Measurements from ENCODE around the gene MARCHF10. TPM values are rescaled to one million over a fixed set of nuclear protein-coding genes. Genes with fewer than 3 reads are reported as not detected.

Gene MARCHF10
- total and polyA plus RNA-seq, 2 donors (not counting 1 experiment from before 2014, with no cell fraction given) = 0.17 TPM; not detected in 1

DNA sequence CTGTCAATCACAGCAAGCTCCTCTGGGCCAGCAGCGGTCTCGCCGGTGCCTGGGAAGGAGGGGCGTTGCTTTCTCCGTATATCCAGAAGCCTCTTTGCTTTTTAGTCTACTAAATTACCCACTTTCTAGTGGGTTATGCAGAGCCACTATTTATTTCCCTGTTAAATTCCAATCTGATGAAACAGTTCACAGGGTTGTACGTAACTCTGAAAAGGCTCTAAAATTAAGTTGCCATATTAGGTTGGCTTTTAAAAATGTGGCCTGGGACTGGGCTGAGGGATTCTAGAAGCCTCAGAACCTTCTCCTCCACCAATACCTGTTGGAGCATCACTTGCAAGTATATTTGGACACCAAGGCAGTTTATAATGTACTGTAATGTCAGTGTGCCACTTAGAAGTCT lies 27.2 kb downstream of the MARCHF10 start:
- H3K4me1 ChIP-seq (ENCODE audit: control insufficient read depth, extremely low read depth, insufficient read depth, low read length) = peaks cover 5% of the 10 kb centered on the region
- no peak overlapping the region for H3K27ac ChIP-seq (ENCODE audit: insufficient read depth, low read length)
- no peaks in the 10 kb centered on the region for H3K36me3 ChIP-seq (ENCODE audit: control insufficient read depth, insufficient read depth, low read length)
- TF ChIP-seq EZH2 (IDR thresholded peaks at IDR 0.05; ENCODE audit: low read length, missing control alignments) = no peak
- TF ChIP-seq, protein P1, sequence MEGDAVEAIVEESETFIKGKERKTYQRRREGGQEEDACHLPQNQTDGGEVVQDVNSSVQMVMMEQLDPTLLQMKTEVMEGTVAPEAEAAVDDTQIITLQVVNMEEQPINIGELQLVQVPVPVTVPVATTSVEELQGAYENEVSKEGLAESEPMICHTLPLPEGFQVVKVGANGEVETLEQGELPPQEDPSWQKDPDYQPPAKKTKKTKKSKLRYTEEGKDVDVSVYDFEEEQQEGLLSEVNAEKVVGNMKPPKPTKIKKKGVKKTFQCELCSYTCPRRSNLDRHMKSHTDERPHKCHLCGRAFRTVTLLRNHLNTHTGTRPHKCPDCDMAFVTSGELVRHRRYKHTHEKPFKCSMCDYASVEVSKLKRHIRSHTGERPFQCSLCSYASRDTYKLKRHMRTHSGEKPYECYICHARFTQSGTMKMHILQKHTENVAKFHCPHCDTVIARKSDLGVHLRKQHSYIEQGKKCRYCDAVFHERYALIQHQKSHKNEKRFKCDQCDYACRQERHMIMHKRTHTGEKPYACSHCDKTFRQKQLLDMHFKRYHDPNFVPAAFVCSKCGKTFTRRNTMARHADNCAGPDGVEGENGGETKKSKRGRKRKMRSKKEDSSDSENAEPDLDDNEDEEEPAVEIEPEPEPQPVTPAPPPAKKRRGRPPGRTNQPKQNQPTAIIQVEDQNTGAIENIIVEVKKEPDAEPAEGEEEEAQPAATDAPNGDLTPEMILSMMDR (conservative IDR thresholded peaks at IDR 0.05 in 1 of 2, IDR thresholded peaks at IDR 0.05 in 1 of 2; ENCODE audit: low read depth in 1 of 2, low read length in 2 of 2) = no peak
- H2AFZ ChIP-seq (ENCODE audit: low read length) = no peak overlapping the region
- H3K4me3 ChIP-seq (replicated peaks in 1 of 4; ENCODE audit: control extremely low read depth in 1 of 4, insufficient read depth in 1 of 4, low read depth in 3 of 4, low read length in 4 of 4) = no peak overlapping the region
- no peaks in the 10 kb centered on the region for H3K9me3 ChIP-seq (ENCODE audit: control insufficient read depth, insufficient read depth, low read depth, low read length)
- peak; percentile 70 to 80 for DNase-seq (ENCODE audit: low read depth in 2 of 2)
- no peaks in the 10 kb centered on the region for H3K27me3 ChIP-seq (ENCODE audit: control insufficient read depth, insufficient read depth, low read length)
- no peaks in the 10 kb centered on the region for H4K20me1 ChIP-seq (ENCODE audit: control insufficient read depth, extremely low read depth, insufficient read depth, low read length)
- H3K4me2 ChIP-seq (ENCODE audit: extremely low read depth, insufficient read depth, low read length) = no peak overlapping the region
- H3K79me2 ChIP-seq (ENCODE audit: control insufficient read depth, insufficient read depth, low read length) = no peaks in the 10 kb centered on the region
- no peak overlapping the region for H3K9ac ChIP-seq (ENCODE audit: insufficient read depth, low read length)

DNA sequence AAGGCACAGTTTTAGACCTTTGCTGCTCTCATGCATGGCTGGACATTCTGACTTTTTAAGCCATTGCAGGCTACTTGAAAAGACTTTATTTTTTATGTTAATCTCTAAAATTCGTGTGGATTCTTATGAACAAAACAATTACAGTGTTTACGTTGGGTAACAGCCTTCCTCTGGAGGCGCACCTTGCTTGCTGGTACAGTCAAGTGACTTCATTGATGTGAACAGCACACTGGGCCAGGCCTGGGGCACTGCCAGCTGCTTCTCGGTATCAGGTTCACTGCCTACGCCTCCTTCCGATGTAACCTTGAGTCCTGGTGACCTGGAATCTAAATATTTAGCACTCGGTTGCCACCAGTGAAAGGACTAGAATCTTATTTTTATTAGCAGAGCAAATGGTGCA lies 27.8 kb downstream of the MARCHF10 start:
- H3K79me2 ChIP-seq (ENCODE audit: control insufficient read depth, insufficient read depth, low read length) = no peaks in the 10 kb centered on the region
- TF ChIP-seq EZH2 (IDR thresholded peaks at IDR 0.05; ENCODE audit: low read length, missing control alignments) = no peak
- TF ChIP-seq, protein P1 (conservative IDR thresholded peaks at IDR 0.05 in 1 of 2, IDR thresholded peaks at IDR 0.05 in 1 of 2; ENCODE audit: low read depth in 1 of 2, low read length in 2 of 2) = no peak
- H3K4me3 ChIP-seq (replicated peaks in 1 of 4; ENCODE audit: control extremely low read depth in 1 of 4, insufficient read depth in 1 of 4, low read depth in 3 of 4, low read length in 4 of 4) = no peak overlapping the region
- H3K4me1 ChIP-seq (ENCODE audit: control insufficient read depth, extremely low read depth, insufficient read depth, low read length) = peaks cover 5% of the 10 kb centered on the region
- no peak overlapping the region for H3K27ac ChIP-seq (ENCODE audit: insufficient read depth, low read length)
- H3K9me3 ChIP-seq (ENCODE audit: control insufficient read depth, insufficient read depth, low read depth, low read length) = no peaks in the 10 kb centered on the region
- H2AFZ ChIP-seq (ENCODE audit: low read length) = no peak overlapping the region
- H3K4me2 ChIP-seq (ENCODE audit: extremely low read depth, insufficient read depth, low read length) = no peak overlapping the region
- no peaks in the 10 kb centered on the region for H4K20me1 ChIP-seq (ENCODE audit: control insufficient read depth, extremely low read depth, insufficient read depth, low read length)
- no peaks in the 10 kb centered on the region for H3K27me3 ChIP-seq (ENCODE audit: control insufficient read depth, insufficient read depth, low read length)
- H3K9ac ChIP-seq (ENCODE audit: insufficient read depth, low read length) = no peak overlapping the region
- no peaks in the 10 kb centered on the region for H3K36me3 ChIP-seq (ENCODE audit: control insufficient read depth, insufficient read depth, low read length)
- DNase-seq (ENCODE audit: low read depth in 2 of 2) = no peak

DNA sequence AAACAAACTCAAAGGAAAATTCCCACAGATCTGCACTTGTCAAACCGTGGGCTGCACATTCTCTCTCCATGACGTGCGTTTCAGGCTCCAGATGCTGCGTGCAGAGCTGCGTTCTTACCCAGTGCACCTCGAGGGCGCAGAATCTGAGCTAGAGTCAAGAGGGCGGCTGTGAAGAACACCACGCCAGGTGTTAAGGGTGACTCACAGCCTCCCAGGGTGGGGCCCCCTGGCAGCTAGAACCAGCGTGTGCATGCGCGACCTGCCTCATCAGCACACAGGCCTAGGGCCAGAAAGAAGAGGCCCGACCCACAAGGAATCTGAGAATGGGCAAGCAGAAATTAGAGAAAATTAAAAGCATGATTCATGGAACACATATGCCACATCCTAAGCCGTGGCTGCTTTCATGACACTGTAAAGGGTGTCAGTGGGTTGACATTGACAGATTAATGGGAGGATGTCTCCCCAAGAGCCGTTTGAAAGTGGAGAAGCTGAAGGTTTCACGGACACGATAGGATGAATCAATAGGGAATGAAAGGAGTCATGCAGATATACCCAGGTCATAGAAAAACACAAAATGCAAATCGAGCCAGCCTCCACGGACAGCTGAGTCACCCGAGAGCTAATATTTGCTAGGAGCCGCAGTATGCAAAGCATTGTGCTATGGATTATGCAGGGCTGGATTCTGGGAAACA lies 29.0 kb downstream of the MARCHF10 start:
- DNase-seq (ENCODE audit: low read depth in 2 of 2) = peak; percentile 93 to 99
- H3K4me1 ChIP-seq (ENCODE audit: control insufficient read depth, extremely low read depth, insufficient read depth, low read length) = peaks cover 5% of the 10 kb centered on the region
- H3K27me3 ChIP-seq (ENCODE audit: control insufficient read depth, insufficient read depth, low read length) = no peaks in the 10 kb centered on the region
- H3K9me3 ChIP-seq (ENCODE audit: control insufficient read depth, insufficient read depth, low read depth, low read length) = no peaks in the 10 kb centered on the region
- no peak overlapping the region for H3K27ac ChIP-seq (ENCODE audit: insufficient read depth, low read length)
- H3K4me3 ChIP-seq (replicated peaks in 1 of 4; ENCODE audit: control extremely low read depth in 1 of 4, insufficient read depth in 1 of 4, low read depth in 3 of 4, low read length in 4 of 4) = no peak overlapping the region
- H3K4me2 ChIP-seq (ENCODE audit: extremely low read depth, insufficient read depth, low read length) = peak overlapping the region; percentile 8
- H3K36me3 ChIP-seq (ENCODE audit: control insufficient read depth, insufficient read depth, low read length) = no peaks in the 10 kb centered on the region
- H2AFZ ChIP-seq (ENCODE audit: low read length) = no peak overlapping the region
- H3K9ac ChIP-seq (ENCODE audit: insufficient read depth, low read length) = no peak overlapping the region
- no peaks in the 10 kb centered on the region for H4K20me1 ChIP-seq (ENCODE audit: control insufficient read depth, extremely low read depth, insufficient read depth, low read length)
- H3K79me2 ChIP-seq (ENCODE audit: control insufficient read depth, insufficient read depth, low read length) = no peaks in the 10 kb centered on the region
- no peak for TF ChIP-seq EZH2 (IDR thresholded peaks at IDR 0.05; ENCODE audit: low read length, missing control alignments)
- TF ChIP-seq, protein P1 (conservative IDR thresholded peaks at IDR 0.05 in 1 of 2, IDR thresholded peaks at IDR 0.05 in 1 of 2; ENCODE audit: low read depth in 1 of 2, low read length in 2 of 2) = no peak

Measured in fibroblast of lung (primary cell).